Psoas muscle (tissue), 8 donors: ENCODE measurements around the gene TTC19. TPM values are rescaled to one million over a fixed set of nuclear protein-coding genes. Genes with fewer than 3 reads are reported as not detected.

Experiments used
- ATAC-seq, 4 donors: fragments of 200-7000 bp; cut with Tn5 transposase; one replicate each; pipeline ENCODE4 v1.9.1; 2020; ENCODE audit warnings: moderate library complexity in 3 of 4, mild to moderate bottlenecking in 2 of 4
- DNase-seq, 2 donors: peaks; one replicate each; pipeline ENCODE4 v3.0.0-alpha.2; 2020
- H3K27ac ChIP-seq: fragments of 200-600 bp; one replicate; pipeline ENCODE4 v1.8.0; 2022
- H3K27me3 ChIP-seq, 3 donors: fragments of 200-600 bp in 1 of 3; one replicate each; pipeline versions ENCODE4 v1.6.1 to v1.8.0; 2013 to 2022; ENCODE audit warnings: low read length in 2 of 3, mild to moderate bottlenecking in 2 of 3, moderate library complexity in 1 of 3; ENCODE audit not compliant: insufficient read depth in 3 of 3
- H3K36me3 ChIP-seq, 2 donors: fragments of 200-600 bp in 1 of 2; one replicate each; pipeline versions ENCODE4 v1.6.1 to v1.8.0; 2013 to 2022; ENCODE audit warnings: low read depth in 1 of 2, mild to moderate bottlenecking in 1 of 2, moderate library complexity in 1 of 2; ENCODE audit not compliant: insufficient read depth in 1 of 2
- H3K4me1 ChIP-seq: fragments of 200-600 bp; one replicate; pipeline ENCODE4 v1.8.0; 2022
- H3K4me3 ChIP-seq: fragments of 200-600 bp; one replicate; pipeline ENCODE4 v1.8.0; 2022; ENCODE audit warnings: mild to moderate bottlenecking
- H3K9me3 ChIP-seq: fragments of 200-600 bp; one replicate; pipeline ENCODE4 v1.8.0; 2022
- WGBS, 3 donors: extraction: QIAGEN DNeasy Blood & Tissue Kit; methylation state at CpG; one replicate each; pipeline versions ENCODE4 v1.1.6 to v1.1.7; 2013; 5-methylcytosine and 5-hydroxymethylcytosine counted together
- intact Hi-C, 2 donors: fragments of 100-400 bp; cut with DNase I; formaldehyde crosslinking; loops; one replicate each; pipeline versions ENCODE4 v1.11.0 to v1.14.2; 2022
- polyA plus RNA-seq, 3 donors: library from polyadenylated mRNA; stranded (reverse); fragments of 200-250 nt; gene quantifications; one replicate each; pipeline ENCODE4 v1.2.3, GENCODE V29; 2013
- total RNA-seq, 4 donors: library from RNA; stranded (reverse); fragmentation: NEBNext Ultra II Directional in 2 of 4; extraction: Animal tissue kit (Norgen Biotek cat#: 25700) in 2 of 4; gene quantifications; one replicate each; pipeline versions ENCODE4 v1.2.1 to v1.2.4, GENCODE V29; 2021 to 2023
- TF ChIP-seq, protein P1 (sequence below): fragments of 200-600 bp; IDR thresholded peaks from one replicate; pipeline ENCODE4 v1.8.0; 2022; ENCODE audit warnings: antibody characterized with exemption
- donor health status: healthy with polysubstance abuse.
- donor health status: DM: no; HTN: no; CAD: no; lungs with moderate emphysema.
- donor health status: Bipolar disorder and iron deficiency.
- donor health status: healthy.
- donor health status: DM: yes; HTN: yes; CAD: no.
- donor health status: DM: no; HTN: no; CAD: no.
- donor health status: DM: no; HTN: no; CAD: no.
- donor health status: DM: yes; HTN: yes; CAD: no.

The TTC19 gene
- total and polyA plus RNA-seq, 7 donors, result 16.5 to 34.2 (median 27.2) TPM

DNA sequence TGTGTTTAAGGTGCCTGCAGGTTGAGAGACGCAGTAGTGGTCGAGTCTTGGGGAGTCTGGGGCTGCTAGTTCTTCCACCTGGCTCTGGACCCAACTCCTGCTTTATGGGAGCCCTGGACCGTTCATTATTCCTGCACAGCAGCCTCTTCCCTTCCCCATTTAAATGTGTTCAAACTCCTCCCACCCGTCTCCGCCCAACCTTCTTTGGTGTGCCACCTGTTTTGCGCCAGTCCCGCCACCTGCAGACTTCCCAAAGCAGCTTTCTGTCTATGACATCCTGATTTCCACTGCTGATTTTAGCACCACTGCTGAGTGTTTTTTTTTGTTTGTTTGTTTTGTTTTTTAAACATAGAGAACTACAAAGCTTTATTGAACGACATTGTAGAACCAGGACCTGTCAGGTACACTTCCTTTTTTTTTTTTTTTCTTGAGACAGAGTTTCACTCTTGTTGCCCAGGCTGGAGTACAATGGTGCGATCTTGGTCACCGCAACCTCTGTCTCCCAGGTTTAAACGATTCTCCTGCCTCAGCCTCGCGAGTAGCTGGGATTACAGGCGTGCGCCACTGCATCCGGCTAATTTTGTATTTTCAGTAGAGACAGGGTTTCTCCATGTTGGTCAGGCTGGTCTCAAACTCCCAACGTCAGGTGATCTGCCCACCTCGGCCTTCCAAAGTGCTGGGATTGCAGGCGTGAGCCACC is 41.9 kb upstream of the TTC19 start:
- DNase-seq (no peak), ATAC-seq (no peak)
- Histone ChIP-seq H3K9me3 (no peaks in the 10 kb centered on the region), H3K4me3 (no peak overlapping the region), H3K27ac (no peak overlapping the region), H3K27me3 (no peaks in the 10 kb centered on the region), H3K36me3 (no peaks in the 10 kb centered on the region), H3K4me1 (no peaks in the 10 kb centered on the region)
- TF ChIP-seq, protein P1, sequence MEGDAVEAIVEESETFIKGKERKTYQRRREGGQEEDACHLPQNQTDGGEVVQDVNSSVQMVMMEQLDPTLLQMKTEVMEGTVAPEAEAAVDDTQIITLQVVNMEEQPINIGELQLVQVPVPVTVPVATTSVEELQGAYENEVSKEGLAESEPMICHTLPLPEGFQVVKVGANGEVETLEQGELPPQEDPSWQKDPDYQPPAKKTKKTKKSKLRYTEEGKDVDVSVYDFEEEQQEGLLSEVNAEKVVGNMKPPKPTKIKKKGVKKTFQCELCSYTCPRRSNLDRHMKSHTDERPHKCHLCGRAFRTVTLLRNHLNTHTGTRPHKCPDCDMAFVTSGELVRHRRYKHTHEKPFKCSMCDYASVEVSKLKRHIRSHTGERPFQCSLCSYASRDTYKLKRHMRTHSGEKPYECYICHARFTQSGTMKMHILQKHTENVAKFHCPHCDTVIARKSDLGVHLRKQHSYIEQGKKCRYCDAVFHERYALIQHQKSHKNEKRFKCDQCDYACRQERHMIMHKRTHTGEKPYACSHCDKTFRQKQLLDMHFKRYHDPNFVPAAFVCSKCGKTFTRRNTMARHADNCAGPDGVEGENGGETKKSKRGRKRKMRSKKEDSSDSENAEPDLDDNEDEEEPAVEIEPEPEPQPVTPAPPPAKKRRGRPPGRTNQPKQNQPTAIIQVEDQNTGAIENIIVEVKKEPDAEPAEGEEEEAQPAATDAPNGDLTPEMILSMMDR, result no peak
- intact Hi-C loops, result no loop called here
- WGBS, 3 donors, result 91 to 93% (median 93%) methylated on average over 17 to 18 of the region's 19 CpGs

DNA sequence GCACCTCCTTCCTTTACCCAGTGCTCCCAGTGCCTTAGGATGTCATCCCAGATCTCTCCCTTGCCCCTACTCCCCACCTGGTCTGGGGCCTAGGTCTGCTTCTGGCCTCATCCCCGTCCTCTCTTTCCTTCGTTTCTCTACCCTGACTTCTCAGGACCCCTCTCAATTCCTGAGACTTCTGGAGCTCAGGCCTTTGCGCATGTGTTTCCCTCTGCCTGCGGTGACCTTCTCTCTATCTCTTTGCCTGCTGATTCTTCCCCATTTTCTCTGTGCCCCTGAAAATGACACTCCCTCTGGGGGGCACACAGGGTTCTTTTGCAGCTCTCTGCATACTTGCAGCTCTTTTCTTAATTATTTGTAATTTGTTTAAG is 41.2 kb upstream of the TTC19 start:
- Histone ChIP-seq H3K36me3 (no peaks in the 10 kb centered on the region), H3K27ac (no peak overlapping the region), H3K4me3 (no peak overlapping the region), H3K4me1 (no peaks in the 10 kb centered on the region), H3K27me3 (no peaks in the 10 kb centered on the region), H3K9me3 (no peaks in the 10 kb centered on the region)
- 84 to 93% (median 87%) methylated on average over 4 of the region's 4 CpGs for WGBS, 3 donors
- intact Hi-C loops, result no loop called here
- ATAC-seq, result no peak
- TF ChIP-seq, protein P1, result no peak
- no peak for DNase-seq

DNA sequence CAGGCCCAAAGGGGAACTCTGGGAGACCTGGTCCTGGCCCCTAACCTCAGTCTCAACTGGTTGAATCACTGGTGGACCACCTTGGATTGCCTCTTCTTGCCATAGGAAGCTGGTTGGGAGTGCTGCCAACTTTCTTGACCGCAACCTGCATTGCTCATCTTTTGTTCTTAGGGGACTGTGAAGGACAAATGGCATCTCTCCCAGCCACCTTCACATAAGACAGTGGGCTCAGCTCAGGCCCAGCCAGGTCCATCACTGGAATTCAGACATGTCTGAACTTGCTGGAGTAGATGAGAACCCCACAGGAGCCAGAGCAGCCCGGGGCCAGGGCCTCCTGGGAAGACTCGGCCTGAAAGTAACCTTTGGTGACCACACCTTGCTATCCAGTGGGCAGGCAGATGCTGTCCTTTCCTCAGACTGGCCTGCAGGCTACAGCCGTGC is 35.9 kb upstream of the TTC19 start:
- H3K27me3 ChIP-seq, result no peaks in the 10 kb centered on the region
- intact Hi-C loops, result no loop called here
- TF ChIP-seq, protein P1, result no peak
- H3K4me1 ChIP-seq, result no peaks in the 10 kb centered on the region
- 83 to 87% (median 83%) methylated on average over 4 of the region's 4 CpGs for WGBS, 3 donors
- no peak for DNase-seq
- no peak for ATAC-seq
- H3K9me3 ChIP-seq, result no peaks in the 10 kb centered on the region
- no peak overlapping the region for H3K27ac ChIP-seq
- no peak overlapping the region for H3K4me3 ChIP-seq
- no peaks in the 10 kb centered on the region for H3K36me3 ChIP-seq

DNA sequence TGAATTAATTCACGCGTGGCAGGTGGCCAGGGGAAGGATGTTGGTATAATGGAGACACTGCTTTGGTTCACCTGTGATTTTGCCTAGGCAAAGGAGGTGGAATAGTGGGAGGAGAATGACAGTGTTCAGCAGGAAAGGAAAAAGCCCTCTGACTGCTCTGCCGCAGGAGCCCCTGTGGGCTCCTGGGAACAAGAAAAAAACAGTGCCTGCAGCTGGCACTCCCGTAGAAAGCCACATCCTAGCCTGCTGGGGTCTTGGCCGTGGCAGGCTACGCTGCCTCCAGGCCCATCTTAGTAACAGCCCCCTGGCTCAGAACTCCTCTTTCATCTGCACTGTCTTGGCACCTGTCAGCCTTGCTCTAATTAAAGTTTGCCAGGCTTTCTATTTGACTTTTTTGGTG is 34.1 kb upstream of the TTC19 start:
- no peak overlapping the region for H3K27ac ChIP-seq
- no peak overlapping the region for H3K4me3 ChIP-seq
- TF ChIP-seq, protein P1, result no peak
- no peaks in the 10 kb centered on the region for H3K9me3 ChIP-seq
- WGBS, 3 donors, result 51 to 60% (median 51%) methylated on average over 6 of the region's 6 CpGs
- ATAC-seq (no peak), DNase-seq (no peak)
- H3K27me3 ChIP-seq, result no peaks in the 10 kb centered on the region
- intact Hi-C loops, result no loop called here
- no peaks in the 10 kb centered on the region for H3K36me3 ChIP-seq
- no peaks in the 10 kb centered on the region for H3K4me1 ChIP-seq
